Mucosa of rectum (tissue), 2 donors: ENCODE data around the gene DUOXA2.

ENCODE experiments used
- H3K27ac ChIP-seq, 2 donors: one replicate each; pipeline ENCODE4 v1.7.0; 2013; ENCODE audit warnings: inconsistent platforms in 2 of 2, low read depth in 2 of 2, low read length in 2 of 2
- H3K27me3 ChIP-seq, 2 donors: one replicate each; pipeline ENCODE4 v1.7.0; 2013; ENCODE audit warnings: low read length in 2 of 2; ENCODE audit not compliant: control insufficient read depth in 2 of 2, insufficient read depth in 2 of 2
- H3K36me3 ChIP-seq, 2 donors: one replicate each; pipeline ENCODE4 v1.7.0; 2013; ENCODE audit warnings: low read length in 2 of 2; ENCODE audit not compliant: control insufficient read depth in 2 of 2, insufficient read depth in 2 of 2
- H3K4me1 ChIP-seq, 2 donors: one replicate each; pipeline ENCODE4 v1.7.0; 2013; ENCODE audit warnings: low read length in 2 of 2, mild to moderate bottlenecking in 1 of 2; ENCODE audit not compliant: control insufficient read depth in 2 of 2, insufficient read depth in 2 of 2
- H3K4me3 ChIP-seq, 2 donors: one replicate each; pipeline ENCODE4 v1.7.0; 2013; ENCODE audit warnings: low read length in 2 of 2
- H3K9ac ChIP-seq, 2 donors: one replicate each; pipeline ENCODE4 v1.7.0; 2013; ENCODE audit warnings: low read length in 2 of 2, low read depth in 1 of 2, mild to moderate bottlenecking in 1 of 2
- H3K9me3 ChIP-seq, 2 donors: one replicate each; pipeline ENCODE4 v1.7.0; 2013; ENCODE audit warnings: low read length in 2 of 2; ENCODE audit not compliant: control insufficient read depth in 2 of 2
- donor health status: healthy.
- donor health status: Normal muscosa, but diverticular disease.

Gene DUOXA2

DNA sequence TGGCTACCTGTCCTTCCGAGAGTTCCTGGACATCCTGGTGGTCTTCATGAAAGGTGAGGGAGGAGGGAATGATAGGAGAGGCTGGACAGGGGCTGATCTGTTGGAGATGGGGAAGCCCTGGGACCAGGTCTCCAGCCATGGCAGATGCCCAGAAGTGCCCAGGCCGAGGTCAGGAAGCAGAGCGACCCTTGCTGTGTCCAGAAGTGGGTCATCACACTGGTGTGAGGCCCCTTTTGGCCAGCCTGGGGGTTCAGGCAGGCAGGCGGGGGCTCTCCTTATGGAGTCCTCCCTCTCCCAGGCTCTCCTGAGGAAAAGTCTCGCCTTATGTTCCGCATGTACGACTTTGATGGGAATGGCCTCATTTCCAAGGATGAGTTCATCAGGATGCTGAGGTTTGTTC is 33.5 kb downstream of the DUOXA2 start:
- peaks cover 3 to 6% of the 10 kb centered on the region in 2 donors for H3K4me1 ChIP-seq
- H3K27ac ChIP-seq, result no peak overlapping the region
- H3K36me3 ChIP-seq, result no peaks in the 10 kb centered on the region
- H3K9ac ChIP-seq, result no peak overlapping the region
- H3K27me3 ChIP-seq, result no peaks in the 10 kb centered on the region
- no peak overlapping the region for H3K4me3 ChIP-seq
- no peaks in the 10 kb centered on the region for H3K9me3 ChIP-seq

- H3K4me3 ChIP-seq, result no peak overlapping the region
- no peak overlapping the region for H3K9ac ChIP-seq
- peaks cover 3 to 6% of the 10 kb centered on the region in 2 donors for H3K4me1 ChIP-seq
Measured at GRCh38 chr15:45148076-45149059, 34.2 kb downstream of the DUOXA2 start.

DNA sequence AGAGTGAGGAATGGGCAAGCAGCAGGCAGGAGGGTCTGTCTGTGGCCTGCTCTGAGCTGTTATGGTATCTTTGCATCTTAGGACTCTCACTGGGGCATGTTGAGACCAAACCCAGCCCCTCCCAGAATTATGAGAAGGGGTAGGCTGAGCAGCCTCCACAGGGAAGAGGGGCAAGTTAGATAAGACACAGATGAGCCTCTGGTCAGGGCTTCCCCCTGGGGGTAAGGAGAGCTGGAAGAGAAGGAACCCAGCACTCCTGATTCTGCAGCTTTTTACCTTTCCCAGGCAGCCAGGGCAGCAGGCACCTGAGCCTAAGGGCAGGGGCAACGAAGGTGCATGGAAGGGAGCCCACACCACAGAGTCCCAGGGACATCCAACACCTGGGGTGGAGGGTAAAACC is 34.9 kb downstream of the DUOXA2 start:
- Histone ChIP-seq H3K4me3 (no peak overlapping the region), H3K27ac (no peak overlapping the region), H3K9ac (no peak overlapping the region), H3K36me3 (no peaks in the 10 kb centered on the region), H3K9me3 (no peaks in the 10 kb centered on the region), H3K4me1 (peaks cover 3 to 6% of the 10 kb centered on the region in 2 donors), H3K27me3 (no peaks in the 10 kb centered on the region)

More at GRCh38 chr15:45148076-45149059, 34.2 kb downstream of the DUOXA2 start:
- H3K27ac ChIP-seq, result no peak overlapping the region
- no peaks in the 10 kb centered on the region for H3K36me3 ChIP-seq
- H3K27me3 ChIP-seq, result no peaks in the 10 kb centered on the region
- H3K9me3 ChIP-seq, result no peaks in the 10 kb centered on the region

GRCh38 chr15:45150481-45150880 is 36.4 kb downstream of the DUOXA2 start:
- no peaks in the 10 kb centered on the region for H3K27me3 ChIP-seq
- H3K9ac ChIP-seq, result no peak overlapping the region
- H3K4me1 ChIP-seq, result peaks cover 3 to 6% of the 10 kb centered on the region in 2 donors
- H3K36me3 ChIP-seq, result no peaks in the 10 kb centered on the region
- no peaks in the 10 kb centered on the region for H3K9me3 ChIP-seq
- H3K27ac ChIP-seq, result no peak overlapping the region
- no peak overlapping the region for H3K4me3 ChIP-seq

GRCh38 chr15:45150997-45151396 is 36.9 kb downstream of the DUOXA2 start:
- H3K4me1 ChIP-seq, result peaks cover 3 to 6% of the 10 kb centered on the region in 2 donors
- H3K4me3 ChIP-seq, result no peak overlapping the region
- no peaks in the 10 kb centered on the region for H3K27me3 ChIP-seq
- no peaks in the 10 kb centered on the region for H3K36me3 ChIP-seq
- no peak overlapping the region for H3K9ac ChIP-seq
- no peaks in the 10 kb centered on the region for H3K9me3 ChIP-seq
- no peak overlapping the region for H3K27ac ChIP-seq

DNA sequence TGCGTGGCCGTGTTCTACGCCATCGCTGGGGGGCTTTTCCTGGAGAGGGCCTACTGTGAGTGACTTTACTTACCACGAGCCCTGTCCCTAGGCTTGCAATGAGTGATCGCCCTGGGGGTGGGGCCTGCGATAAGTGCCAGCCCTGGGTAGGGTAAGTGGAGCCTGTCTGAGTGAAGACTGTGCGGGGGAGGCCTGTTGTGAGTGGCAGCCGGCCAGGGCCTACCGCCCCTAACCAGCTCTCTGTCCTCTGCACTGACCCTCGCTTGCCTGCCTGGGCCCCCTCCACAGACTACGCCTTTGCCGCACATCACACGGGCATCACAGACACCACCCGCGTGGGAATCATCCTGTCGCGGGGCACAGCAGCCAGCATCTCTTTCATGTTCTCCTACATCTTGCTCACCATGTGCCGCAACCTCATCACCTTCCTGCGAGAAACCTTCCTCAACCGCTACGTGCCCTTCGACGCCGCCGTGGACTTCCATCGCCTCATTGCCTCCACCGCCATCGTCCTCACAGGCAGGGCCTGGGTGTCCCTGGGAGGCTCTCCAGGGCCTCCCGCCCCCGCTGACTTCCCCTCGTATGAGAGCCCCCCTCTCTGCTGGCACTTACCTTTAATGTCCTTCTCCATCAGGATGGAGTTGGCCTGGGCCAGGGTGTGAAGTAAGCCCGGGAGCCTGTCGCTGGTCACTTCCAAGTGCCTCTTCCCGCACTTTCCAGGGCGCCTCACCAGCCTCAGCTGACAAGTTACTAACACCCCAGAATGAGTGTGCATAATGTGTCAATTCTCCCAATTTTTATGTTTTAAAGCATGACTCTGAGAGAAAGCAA is 38.1 kb downstream of the DUOXA2 start:
- no peak overlapping the region for H3K4me3 ChIP-seq
- H3K4me1 ChIP-seq, result no peaks in the 10 kb centered on the region
- H3K9me3 ChIP-seq, result no peaks in the 10 kb centered on the region
- no peaks in the 10 kb centered on the region for H3K36me3 ChIP-seq
- no peaks in the 10 kb centered on the region for H3K27me3 ChIP-seq
- no peak overlapping the region for H3K9ac ChIP-seq
- no peak overlapping the region for H3K27ac ChIP-seq

GRCh38 chr15:45155739-45156138 is 41.6 kb downstream of the DUOXA2 start:
- H3K4me1 ChIP-seq, result no peaks in the 10 kb centered on the region
- no peaks in the 10 kb centered on the region for H3K9me3 ChIP-seq
- H3K27me3 ChIP-seq, result no peaks in the 10 kb centered on the region
- H3K4me3 ChIP-seq, result no peak overlapping the region
- no peak overlapping the region for H3K27ac ChIP-seq
- no peaks in the 10 kb centered on the region for H3K36me3 ChIP-seq
- H3K9ac ChIP-seq, result no peak overlapping the region

DNA sequence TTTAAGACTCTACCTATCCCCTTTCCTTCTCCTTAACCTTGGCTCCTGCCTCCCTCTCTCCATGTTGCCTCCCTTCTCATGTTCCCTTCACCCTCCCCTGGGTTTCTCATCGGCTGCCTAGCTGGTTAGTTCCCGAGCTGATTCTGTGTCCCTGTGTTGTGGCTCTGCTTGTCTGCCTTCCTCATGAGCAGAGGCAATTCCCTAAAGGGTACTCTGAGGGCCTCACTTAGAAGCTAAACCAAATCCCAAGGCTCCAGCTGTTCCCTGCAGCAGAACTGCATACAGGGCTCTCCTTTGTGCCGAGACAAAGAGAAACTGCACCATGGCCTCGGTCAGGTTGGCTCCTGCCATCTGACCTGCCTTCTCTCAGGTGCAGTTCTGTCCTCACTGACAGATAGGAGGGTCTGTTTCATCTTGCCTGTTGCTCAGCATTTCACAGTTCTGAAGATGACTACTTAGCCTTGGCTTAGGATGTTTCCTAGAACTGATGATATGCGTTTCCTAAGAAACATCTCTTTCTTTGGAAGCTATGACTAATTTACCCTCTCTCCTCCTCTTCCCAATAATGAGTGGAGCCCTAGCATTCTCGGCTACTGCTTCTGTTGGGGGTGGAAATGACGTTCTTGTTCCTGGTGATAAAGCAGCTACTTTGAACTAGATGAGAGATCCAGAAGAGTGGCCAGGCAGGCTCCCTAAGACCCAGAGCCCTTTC is 42.8 kb downstream of the DUOXA2 start:
- H3K9ac ChIP-seq, result no peak overlapping the region

GRCh38 chr15:45157974-45158373 is 43.8 kb downstream of the DUOXA2 start:
- no peaks in the 10 kb centered on the region for H3K36me3 ChIP-seq
- no peak overlapping the region for H3K9ac ChIP-seq
- H3K27me3 ChIP-seq, result no peaks in the 10 kb centered on the region
- no peak overlapping the region for H3K4me3 ChIP-seq
- no peak overlapping the region for H3K27ac ChIP-seq
- H3K9me3 ChIP-seq, result no peaks in the 10 kb centered on the region
- H3K4me1 ChIP-seq, result peaks cover 0 to 4% of the 10 kb centered on the region in 2 donors

More for the DNA sequence above, 42.8 kb downstream of the DUOXA2 start:
- no peaks in the 10 kb centered on the region for H3K36me3 ChIP-seq
- no peaks in the 10 kb centered on the region for H3K4me1 ChIP-seq
- no peaks in the 10 kb centered on the region for H3K27me3 ChIP-seq
- H3K4me3 ChIP-seq, result no peak overlapping the region
- H3K27ac ChIP-seq, result no peak overlapping the region
- H3K9me3 ChIP-seq, result no peaks in the 10 kb centered on the region
